NCI-H2107 (cell line): ENCODE results near the gene TLX2.

Experiments
- DNase-seq: peaks from one replicate; lab custom pipeline; 2025; lab: John Stamatoyannopoulos, UW

TLX2 gene

DNA sequence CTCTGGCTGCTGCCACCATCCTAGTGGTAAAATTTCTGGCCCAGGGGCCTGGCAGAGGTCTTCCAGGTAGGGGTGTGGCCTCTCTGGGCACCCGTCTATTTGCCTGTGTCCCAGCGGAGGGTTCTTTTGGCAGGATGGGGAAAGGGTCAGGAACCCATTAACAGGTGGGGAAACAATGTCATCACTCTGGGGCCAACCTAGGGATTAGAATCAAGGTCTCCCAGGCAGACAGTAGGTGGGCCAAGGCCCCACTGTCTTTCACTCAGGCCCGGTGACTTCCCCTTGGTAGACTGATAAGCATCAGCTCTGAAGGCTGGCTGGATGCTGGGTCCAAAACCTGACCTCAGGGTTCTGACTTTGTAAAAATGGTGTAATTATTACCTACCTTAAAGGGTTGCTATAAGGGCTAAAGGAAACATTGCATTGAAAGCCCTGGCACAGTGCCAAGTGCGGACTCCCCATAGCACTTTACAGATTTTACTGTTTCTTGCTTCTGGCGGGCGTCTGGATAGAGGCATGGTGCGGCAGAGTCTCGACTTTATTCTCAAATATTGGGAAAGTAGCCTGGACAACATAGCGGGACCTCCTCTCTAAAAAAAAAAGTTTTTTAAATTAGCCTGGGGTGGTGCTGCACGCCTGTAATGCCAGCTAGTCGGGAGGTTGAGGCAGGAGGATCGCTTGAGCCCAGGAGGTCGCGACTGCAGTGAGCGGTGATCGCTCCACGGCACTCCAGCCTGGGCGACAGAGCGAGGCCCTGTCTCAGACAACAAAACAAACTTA lies 17.1 kb upstream of the TLX2 start:
- no peak for DNase-seq

DNA sequence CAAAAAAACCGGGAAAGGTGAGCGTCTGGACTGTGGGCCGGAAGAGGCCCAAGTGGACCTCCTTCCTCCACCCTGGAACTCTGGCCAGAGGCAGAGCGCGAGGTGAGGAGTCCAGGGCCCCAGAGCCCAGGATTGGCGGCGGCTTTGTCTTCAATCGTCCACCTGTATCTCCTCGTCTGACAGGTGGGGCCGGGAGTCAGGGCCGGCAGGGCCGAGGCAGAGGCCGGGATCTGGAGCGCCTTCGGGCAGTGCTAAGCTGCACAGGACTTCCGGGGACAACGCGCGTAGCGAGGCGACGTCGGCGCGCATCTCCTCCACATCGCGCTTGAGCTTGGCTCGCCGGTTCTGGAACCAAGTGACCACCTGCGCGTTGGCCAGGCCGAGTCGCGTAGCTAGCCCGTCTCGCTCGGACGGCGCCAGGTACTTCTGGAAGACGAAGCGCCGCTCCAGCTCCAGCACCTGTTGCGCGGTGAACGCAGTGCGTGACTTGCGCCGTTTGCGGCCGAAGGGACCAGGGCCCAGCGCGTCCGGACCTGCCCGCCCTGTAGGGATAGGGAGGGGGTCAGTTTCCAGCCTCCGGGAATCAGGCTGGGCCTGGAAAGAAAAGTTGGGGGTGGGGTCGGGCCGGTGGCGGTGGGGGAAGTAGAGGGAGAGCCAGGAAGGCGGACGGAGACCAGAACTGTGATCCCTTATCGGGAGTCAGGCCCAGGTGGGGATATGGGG lies 16.3 kb upstream of the TLX2 start:
- DNase-seq = no peak

DNA sequence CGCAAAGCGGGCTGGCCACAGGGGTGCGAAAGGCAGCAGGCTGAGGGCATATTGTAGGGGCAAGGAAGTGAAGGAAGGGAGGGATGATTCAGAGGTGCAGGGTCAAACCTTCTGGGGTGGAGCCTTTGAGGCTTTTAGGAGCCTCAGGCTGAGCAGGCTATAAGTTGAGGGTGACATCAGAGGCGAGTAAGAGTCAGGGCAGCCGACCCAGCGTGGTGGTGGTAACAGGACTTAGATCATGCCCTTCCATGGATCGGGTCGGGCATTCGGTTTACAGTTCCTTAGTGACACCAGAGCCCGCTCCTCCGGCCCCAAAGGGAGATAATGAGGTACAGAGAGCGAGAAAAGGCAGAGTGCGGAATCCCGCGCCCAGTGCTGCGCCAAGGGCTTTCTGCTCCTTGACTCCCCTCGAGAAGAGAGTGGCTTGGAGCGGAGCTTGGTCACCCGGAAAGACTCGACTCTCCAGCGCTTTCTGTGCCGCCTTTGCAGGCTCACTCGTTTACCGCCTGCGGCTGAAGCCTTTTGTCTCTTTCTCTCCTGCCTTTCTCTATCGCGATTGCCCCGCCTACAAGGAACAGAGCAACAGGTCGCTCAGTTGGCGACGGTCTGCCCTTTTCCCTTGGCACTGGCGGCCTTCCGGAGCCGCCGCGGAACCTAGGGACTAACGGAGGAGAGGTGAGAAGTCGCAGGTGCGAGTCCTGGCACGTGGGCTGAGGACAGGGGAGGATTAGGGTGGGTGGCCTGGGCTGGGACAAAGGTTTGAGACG lies 15.6 kb upstream of the TLX2 start:
- no peak for DNase-seq

DNA sequence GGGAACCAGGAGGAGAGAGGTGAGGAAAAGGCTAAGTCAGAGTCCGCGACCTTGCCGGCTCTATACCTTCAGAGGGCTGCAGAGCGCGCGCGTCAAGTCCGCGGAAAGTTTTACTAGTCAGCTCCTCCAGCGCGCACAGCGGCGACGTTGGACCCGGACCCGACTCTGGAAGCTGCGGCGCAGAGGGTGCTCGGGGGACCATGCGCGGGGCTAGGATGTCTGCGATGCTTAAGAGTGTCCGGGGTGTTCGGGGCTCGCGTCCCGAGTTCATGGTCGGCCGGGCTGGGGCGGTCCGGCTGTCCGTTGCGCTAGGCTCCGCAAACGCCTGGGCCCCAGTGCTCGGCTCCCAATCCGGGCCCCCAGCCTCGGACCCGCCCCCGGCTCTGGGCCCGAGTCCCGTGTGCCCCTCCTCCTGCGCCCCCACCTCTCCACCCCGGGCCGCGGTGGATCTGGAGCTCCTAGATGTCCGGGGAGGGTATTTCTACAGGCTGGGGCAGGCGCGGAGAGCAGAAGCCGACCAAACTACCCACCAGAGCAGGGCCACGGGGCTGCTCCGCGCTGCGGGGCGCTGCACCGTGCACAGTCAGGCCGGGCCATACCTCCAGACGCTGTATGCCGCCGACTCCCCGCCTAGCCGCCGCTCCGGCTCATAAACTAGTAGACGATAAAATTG lies 14.8 kb upstream of the TLX2 start, which contains the start of gene LBX2:
LBX2 (minus strand) TSS at position 337 of the 673 bp plus-strand sequence; CDS start at position 271, 66 bp downstream.
- DNase-seq = no peak

DNA sequence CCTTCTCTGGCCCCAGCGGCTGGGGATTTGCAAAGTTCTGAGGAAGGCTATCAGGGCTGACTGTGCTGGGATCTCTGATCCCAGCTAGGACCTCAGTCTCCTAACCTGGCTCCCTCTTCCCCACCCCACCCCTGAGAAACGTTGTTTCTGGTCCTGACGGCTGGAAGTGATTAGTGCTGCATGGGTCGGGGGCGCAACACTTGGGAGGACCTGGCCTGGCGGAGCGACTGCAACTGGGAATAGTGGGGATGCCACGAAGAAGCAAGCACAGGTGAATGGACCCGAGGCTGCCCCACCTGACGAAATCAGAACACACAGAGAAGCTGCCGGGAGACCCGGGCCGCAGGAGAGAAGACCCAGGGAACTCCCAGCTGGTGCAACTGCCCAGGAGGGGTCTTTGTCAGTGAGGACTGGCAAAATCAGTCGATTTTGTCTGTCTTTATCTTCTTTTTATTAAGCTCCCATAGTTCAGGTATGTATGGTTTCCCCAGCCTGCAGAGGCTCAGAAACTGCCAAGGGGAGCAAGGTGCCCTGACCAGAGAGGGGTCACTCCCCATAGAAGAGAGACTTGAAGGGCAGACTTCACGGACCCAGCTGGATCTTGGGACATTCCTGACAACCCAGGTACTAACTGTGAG lies 14.2 kb upstream of the TLX2 start:
- DNase-seq = no peak

DNA sequence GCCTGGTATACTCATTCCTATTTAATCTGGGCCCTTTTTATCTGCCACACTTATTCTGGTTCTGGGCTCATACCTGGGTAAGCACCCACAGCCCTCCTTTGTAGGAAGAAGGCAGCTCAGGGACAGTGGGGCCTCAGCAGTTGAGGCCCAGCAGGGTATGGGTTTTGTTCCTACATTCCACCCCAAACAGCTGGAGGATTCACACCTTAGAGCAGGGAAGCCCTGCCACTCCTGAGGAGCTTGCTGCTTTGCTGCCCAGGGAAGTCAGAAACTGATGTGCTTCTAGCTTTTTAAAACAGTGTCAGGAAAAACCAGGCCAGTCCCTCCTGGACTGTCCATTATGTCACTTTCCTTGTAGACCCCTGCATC lies 13.7 kb upstream of the TLX2 start:
- no peak for DNase-seq

DNA sequence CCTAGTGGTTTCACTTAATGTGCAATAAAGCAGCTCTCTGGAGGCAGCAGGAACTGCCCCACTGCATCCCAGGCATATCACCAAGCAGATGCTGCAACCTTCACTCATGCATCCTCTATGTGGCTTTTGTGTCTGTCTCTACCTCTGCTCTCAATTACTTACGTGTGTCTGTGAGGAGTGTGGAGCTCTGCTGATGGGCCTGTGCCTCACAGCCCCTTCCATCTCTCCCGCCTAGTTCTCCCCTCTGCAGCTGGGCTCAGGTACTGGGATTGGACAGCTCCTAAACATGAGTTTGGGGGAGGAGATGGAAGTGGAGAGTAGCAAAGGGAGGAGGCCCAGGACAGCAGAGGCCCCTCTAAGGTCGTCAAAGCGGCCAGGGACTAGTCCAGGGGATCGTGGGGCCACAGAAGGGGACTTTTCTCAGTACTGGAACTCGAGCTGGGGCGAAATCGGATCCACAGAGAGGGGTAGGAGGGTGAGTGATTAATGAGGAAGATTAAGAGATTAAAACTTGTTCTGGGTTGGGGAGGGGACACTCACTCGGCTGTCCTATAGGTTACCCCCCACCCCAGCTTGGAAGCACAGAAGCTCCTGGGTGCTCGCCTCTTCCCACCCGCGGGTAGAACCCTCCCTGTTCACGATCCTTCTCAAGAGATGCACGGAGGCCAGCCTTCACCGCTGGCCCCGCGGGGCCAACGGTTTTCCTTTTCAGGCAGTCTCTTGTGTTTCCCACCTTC lies 12.7 kb upstream of the TLX2 start:
- no peak for DNase-seq

DNA sequence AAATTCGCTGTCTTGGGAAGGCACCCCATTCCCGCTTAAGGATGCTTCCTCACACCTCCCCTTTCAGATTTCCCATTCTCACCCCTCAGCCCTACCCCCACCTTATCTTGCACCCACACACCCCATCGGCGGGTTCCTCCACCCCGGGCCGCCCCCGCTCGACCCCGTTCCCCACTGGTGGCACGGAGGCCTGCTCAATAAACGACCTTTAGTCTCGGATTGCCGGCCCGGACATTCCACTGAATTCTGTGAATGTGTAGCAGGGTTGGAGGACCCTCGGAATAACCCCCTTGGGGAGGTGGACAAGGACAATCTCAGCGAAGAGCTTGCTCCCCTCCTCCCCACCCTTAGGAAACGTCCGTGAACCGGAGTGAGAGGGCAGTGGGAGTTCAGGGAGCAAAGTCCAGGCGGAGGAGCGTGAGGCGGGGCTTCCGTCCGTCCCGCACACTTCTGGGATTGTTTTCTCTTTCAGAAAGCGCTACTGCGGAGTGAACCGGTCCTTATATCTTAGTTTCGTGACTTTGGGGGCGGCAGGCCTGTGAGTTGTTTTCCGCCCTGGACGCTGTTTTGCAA lies 12.0 kb upstream of the TLX2 start:
- DNase-seq = no peak

DNA sequence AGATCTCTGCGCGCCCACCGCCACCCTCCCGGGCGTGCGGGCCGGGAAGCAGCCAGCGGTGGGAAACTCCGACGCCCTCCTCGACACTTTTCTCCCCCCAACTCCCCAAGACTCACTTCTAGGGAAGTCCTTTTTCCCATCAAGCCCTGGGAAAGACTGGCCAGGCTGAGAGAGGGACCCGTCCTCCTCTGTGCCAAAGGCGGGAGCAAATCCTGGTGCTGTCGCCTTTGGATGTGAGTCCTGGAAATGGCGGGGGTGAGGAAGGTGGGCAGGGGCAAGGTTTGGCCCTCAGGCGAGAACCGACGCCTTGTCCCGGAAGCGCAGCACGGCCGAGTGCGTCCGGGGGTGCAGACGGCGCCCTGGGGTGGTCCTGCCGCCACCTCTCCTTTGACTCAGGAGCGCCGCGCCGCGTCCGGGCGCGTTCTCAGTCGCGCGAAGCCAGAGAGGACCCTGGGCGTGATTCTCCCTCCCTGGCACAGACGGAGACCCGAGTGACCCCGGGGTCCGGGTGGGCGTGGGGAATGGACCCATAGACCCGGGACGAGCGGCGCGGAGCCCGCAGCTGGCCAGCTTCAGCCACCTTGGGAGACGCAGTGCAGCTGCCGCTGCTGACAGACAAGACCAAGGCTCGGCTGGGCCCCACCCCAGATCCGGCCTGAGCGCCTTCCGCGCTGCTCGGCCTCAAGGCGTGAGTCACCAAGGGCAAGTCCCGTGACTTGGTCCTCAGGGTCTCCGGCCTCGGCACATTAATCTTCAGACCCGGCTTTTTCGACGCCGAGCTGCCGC lies 11.3 kb upstream of the TLX2 start:
- DNase-seq = no peak

DNA sequence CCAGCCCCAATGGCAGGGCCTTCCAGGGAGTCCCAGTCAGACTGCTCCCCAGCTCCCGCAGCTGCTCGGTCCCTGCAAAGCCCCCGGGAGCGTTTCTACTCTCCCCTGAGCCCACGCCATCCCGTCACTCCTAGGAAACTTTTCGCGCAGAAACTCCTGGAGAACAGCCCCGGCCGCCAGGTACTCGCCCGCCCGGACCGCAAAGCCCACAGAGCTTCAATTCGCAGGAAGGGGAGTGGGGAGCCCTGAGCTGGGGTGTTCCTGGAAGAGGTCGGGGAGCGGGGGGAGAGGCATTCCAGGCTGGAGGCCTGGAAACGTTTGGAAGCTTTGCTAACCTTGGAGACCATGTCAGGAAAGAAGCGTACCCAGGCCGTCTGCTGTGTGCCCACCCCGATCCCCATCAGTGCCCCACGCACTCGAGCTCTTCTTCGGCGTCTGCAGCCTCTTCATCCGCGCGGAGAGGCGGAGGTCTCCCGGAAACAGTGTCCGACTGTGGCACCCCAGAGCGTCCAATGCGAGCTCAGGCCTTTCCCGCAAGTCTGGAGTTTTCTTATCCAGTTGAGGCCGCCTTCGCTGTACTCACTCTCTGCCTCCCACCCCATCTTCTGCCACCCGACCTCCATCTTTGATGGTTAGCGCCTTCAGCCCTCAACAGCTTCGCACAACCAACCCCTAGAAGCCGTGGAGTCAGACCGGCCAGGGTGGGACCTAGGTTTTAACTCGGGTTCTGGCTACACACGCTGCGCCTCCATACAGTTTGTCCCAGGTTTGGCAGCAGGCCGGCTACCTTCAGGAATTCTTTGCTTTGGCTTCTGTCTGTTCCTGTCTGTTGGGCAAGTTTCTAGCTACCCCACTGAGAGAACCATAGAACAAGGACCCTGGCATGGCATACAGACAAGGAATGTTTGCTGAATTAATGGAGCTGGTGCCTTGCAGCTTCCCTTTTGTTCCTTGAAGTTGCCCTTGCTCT lies 10.5 kb upstream of the TLX2 start:
- no peak for DNase-seq

DNA sequence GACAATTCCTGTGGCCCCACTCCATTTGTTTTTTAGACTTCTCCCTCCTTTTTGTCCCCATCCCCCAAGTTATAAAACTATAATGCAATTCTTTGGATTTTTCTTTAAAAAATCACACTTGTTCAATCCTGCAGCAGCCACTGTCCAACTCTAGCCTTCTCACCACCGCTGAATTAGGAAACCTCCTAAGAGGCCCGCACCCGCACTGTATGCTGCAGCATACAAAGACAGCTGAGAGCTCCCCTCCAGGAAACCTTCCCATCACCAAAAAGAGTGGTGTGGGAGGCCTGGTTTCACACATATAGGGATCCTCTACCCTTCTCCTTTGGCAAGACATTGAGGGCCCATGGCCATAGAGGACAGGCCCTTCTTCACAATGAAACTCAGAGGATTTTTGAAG lies 9.7 kb upstream of the TLX2 start:
- DNase-seq = no peak

DNA sequence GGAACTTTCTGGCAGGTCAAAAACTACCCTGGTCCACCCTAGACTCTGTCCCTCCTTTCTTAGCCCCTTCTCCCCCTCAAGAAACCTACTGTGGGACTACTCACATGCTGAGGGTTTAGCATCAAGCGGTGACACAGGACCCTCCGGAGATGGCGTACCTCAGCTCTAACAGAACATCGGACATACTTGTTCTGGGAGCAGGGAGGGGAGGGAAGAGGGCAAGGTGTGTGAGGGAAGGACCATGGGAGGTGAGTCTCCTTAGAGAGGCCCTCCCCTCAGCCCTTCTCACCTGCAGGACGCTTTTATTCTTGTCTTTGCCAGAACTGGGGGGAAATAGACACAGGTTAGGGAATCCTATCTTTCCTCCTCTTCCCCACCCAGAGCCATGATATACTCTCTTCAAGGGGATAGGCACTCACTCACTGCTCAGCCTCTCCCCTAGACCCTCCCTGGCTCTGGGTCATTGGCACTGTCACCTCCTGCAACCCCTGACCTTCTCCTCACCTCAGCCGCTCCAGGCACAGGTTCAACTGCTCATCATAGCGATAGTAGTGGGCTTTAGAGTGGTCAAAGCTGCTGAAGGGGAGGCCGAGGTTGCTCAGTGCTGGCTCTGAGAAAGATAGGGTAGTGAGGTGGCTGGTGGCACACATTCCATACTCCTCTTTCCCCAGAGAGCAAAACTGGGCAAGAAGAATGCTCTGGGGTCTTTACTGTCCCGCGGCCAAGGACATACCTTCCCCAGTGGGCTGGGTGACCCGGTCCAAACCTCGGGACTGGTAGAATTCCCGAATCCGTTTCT lies 8.6 kb upstream of the TLX2 start:
- no peak for DNase-seq

DNA sequence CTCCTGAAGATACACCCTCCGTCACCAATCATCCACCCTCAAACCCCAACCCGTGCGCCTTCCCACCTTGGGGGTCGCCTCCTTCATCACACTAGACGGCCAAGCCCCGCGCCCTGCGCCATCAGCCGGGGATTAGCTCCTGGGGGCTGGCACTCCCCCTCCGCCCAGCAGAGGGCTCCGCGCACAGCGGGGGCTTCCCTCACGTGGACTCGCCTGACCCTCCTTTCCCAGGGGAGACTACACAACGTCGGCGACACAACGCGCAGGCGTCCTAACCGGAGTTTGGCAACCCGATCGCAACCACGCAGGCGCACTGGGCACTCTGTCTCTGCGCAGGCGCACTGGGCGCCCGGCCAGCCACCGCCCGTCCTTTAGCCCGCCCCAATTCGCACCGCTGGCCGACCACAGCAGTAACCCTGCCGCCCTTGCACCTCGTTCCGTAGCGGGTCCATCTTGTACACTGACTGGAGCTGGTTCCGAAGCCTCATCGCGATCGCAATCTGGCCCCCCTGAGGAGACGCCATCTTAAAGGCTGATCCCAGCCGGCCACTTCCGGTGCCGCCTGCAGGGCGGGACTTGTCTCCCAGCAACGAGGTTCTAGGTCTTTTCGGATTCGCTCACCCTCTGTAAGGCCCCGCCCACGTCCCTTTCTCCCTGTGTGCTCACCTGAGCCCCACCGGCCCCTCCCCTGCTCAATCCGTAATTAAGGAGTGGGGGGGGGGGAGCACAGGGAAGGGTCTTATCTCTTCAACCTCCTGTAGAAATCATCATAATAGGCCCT lies 6.9 kb upstream of the TLX2 start, which contains the start of gene PCGF1:
PCGF1 (minus strand) TSS at position 551 of the 781 bp plus-strand sequence; CDS start at position 524, 27 bp downstream.
- DNase-seq = peak; percentile 89

DNA sequence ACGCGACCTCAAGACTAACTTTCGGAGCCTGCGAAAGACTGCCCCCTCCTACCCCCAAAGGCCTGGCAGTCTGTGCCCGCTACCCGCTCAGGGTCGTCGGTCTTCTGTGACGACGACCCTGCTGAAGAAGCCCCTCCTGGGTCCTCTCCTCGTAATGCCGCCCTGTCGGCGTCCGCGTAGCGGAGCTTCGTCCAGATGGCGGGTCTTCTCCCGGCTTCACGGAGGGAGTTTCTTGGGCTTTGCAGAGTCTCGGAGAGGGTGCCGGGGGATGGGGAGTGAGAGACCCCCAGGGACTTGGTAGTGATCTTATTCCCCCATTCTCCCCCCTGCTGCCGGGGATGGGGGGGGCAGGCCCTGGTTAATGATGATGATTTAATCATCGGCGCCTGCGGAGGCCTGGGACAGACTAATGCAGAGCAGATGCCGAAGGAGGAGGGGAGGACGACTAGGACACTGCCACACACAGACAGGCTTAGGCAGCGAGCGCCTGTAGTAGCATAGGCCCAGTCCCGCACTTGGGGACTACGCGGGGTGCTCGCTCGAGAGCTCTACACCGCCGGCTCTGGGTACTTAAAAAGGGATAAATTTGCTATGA lies 6.2 kb upstream of the TLX2 start:
- DNase-seq = no peak

DNA sequence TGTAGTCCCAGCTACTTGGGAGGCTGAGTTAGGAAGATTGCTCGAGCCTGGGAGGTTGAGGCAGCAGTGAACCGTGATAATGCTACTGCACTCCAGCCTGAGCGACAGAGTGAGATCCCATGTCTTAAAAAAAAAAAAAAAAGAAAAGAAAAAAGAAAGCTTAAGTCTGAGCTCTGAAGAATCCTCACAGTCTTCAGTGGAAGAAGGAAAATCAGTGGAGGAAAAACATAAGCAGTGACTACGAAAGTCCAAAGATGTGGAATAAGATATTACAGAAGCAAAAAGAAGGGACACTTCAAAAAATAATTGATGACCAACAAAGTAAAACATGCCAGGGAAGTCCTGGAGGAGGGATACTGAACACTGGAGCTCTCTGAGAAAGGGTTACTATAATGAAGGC lies 4.0 kb upstream of the TLX2 start:
- no peak for DNase-seq
